Lung (tissue), 12 donors: ENCODE measurements around the gene PNLIPRP3. TPM values are rescaled to one million over a fixed set of nuclear protein-coding genes. Genes with fewer than 3 reads are reported as not detected.
A peak's percentile ranks its signal among the peaks of the same experiment; 100 is the strongest.

Source experiments
- ATAC-seq: fragments of 200-7000 bp; cut with Tn5 transposase; one replicate; pipeline ENCODE4 v1.9.1; 2020; ENCODE audit warnings: moderate number of reproducible peaks; ENCODE audit not compliant: insufficient read depth, low FRiP score
- DNase-seq, 3 donors: peaks; one replicate each; pipeline ENCODE4 v3.0.0-alpha.2; 2013 to 2017
- H3K27ac ChIP-seq, 2 donors: one replicate each; pipeline ENCODE4 v1.5.1; 2013; ENCODE audit warnings: mild to moderate bottlenecking in 2 of 2, moderate library complexity in 2 of 2, control low read depth in 1 of 2, inconsistent platforms in 1 of 2, low read depth in 1 of 2, low read length in 1 of 2
- H3K27me3 ChIP-seq, 3 donors: one replicate each; pipeline ENCODE4 v1.5.1; 2013; ENCODE audit warnings: low read length in 2 of 3; ENCODE audit not compliant: control insufficient read depth in 3 of 3, insufficient read depth in 3 of 3
- H3K36me3 ChIP-seq, 4 donors: one replicate each; pipeline ENCODE4 v1.5.1; 2013; ENCODE audit warnings: low read length in 4 of 4, mild to moderate bottlenecking in 1 of 4, moderate library complexity in 1 of 4; ENCODE audit not compliant: control insufficient read depth in 4 of 4, insufficient read depth in 4 of 4
- H3K4me1 ChIP-seq, 5 donors: one replicate each; pipeline ENCODE4 v1.5.1; 2013; ENCODE audit warnings: low read length in 5 of 5, mild to moderate bottlenecking in 2 of 5, moderate library complexity in 1 of 5; ENCODE audit not compliant: control insufficient read depth in 5 of 5, insufficient read depth in 5 of 5
- H3K4me3 ChIP-seq: one replicate; pipeline ENCODE4 v1.5.1; 2013; ENCODE audit warnings: mild to moderate bottlenecking, control low read depth, moderate library complexity
- H3K9ac ChIP-seq, 2 donors: one replicate each; pipeline ENCODE4 v1.5.1; 2013; ENCODE audit warnings: low read length in 2 of 2, control low read depth in 1 of 2; ENCODE audit not compliant: insufficient read depth in 1 of 2
- H3K9me3 ChIP-seq, 4 donors: one replicate each; pipeline ENCODE4 v1.5.1; 2013; ENCODE audit warnings: low read length in 3 of 4, mild to moderate bottlenecking in 1 of 4, moderate library complexity in 1 of 4; ENCODE audit not compliant: control insufficient read depth in 4 of 4, insufficient read depth in 3 of 4
- CTCF ChIP-seq: IDR thresholded peaks from 2 replicates; pipeline ENCODE4 v1.5.1; 2012; ENCODE audit warnings: mild to moderate bottlenecking; ENCODE audit errors: control extremely low read depth, extremely low read depth
- WGBS, 2 donors: extraction: QIAGEN DNeasy Blood & Tissue Kit; methylation state at CpG; one replicate each; pipeline ENCODE4 v1.1.7; 2013; 5-methylcytosine and 5-hydroxymethylcytosine counted together
- polyA plus RNA-seq, 2 donors: library from polyadenylated mRNA; stranded (reverse); fragments of 200-250 nt; gene quantifications; one replicate each; pipeline ENCODE4 v1.2.1, GENCODE V29; 2013
- total RNA-seq, 2 donors: library from RNA; depleted of rRNA in 1 of 2; stranded (reverse); fragments of >200 nt in 1 of 2; gene quantifications; one replicate each; pipeline ENCODE4 v1.2.1, GENCODE V29; 2014 to 2021
- donor health status: control.
- donor health status: control.
- donor health status: Bipolar disorder and iron deficiency.
- donor health status: healthy.
- donor health status: DM: yes; HTN: yes; CAD: no.

Gene PNLIPRP3
- total and polyA plus RNA-seq, 4 donors, result not detected

GRCh38 chr10:116440330-116441030, 12.8 kb downstream of the PNLIPRP3 start:
- Histone ChIP-seq H3K27me3 (no peaks in the 10 kb centered on the region), H3K9ac (no peak overlapping the region), H3K36me3 (no peaks in the 10 kb centered on the region), H3K4me3 (no peak overlapping the region), H3K4me1 (no peaks in the 10 kb centered on the region), H3K27ac (no peak overlapping the region), H3K9me3 (no peaks in the 10 kb centered on the region)
- ATAC-seq (no peak), DNase-seq (no peak)
- no peak for TF ChIP-seq CTCF
- WGBS, 2 donors, result 88 to 94% methylated on average over 5 of the region's 5 CpGs

- no peaks in the 10 kb centered on the region for H3K27me3 ChIP-seq
- H3K9ac ChIP-seq, result no peak overlapping the region
- no peak overlapping the region for H3K4me3 ChIP-seq
- no peak for TF ChIP-seq CTCF
- peak in 2 of 3 donors; percentile 11 to 45 for DNase-seq
- H3K9me3 ChIP-seq, result no peaks in the 10 kb centered on the region
- H3K36me3 ChIP-seq, result no peaks in the 10 kb centered on the region
- no peaks in the 10 kb centered on the region for H3K4me1 ChIP-seq
- no peak for ATAC-seq
- no peak overlapping the region for H3K27ac ChIP-seq
- 43 to 44% methylated on average over 4 of the region's 4 CpGs for WGBS, 2 donors
These were observed 17.0 kb downstream of the PNLIPRP3 start for GRCh38 chr10:116444527-116445142.

- no peak for ATAC-seq
- H3K4me1 ChIP-seq, result no peaks in the 10 kb centered on the region
- H3K36me3 ChIP-seq, result no peaks in the 10 kb centered on the region
- WGBS, 2 donors, result 50 to 61% methylated on average over 2 of the region's 2 CpGs
- H3K27ac ChIP-seq, result no peak overlapping the region
- H3K4me3 ChIP-seq, result no peak overlapping the region
- no peak overlapping the region for H3K9ac ChIP-seq
- peaks cover 0 to 3% (median 0%) of the 10 kb centered on the region in 4 donors for H3K9me3 ChIP-seq
- no peak for TF ChIP-seq CTCF
- DNase-seq, result no peak
- no peaks in the 10 kb centered on the region for H3K27me3 ChIP-seq
These were observed 23.2 kb downstream of the PNLIPRP3 start for GRCh38 chr10:116450861-116451260.
